GDM1 (cell line): ENCODE measurements around the gene CFAP91.

Experiments
- DNase-seq: peaks from one replicate; lab custom pipeline; 2025; lab: John Stamatoyannopoulos, UW

The CFAP91 gene

DNA sequence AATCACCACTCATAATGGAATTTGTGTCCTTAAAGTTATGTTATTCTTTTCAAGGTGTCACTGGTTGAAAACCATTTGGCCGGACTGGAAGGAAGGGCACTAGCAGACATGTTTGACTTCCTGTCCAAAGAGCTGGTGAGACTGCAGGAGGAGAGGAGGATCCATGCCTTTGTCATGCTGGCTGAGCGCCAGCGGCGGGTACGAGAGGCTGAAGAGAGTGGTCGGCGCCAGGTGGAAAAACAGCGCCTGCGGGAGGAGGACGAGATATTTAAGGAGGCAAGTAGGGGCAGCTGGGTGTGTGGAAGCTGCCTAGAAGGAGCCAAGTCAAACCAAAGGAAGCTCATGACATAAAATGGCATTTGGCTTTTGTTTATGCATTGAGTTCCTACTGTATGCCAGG is 41.1 kb downstream of the CFAP91 start:
- DNase-seq, result no peak

DNA sequence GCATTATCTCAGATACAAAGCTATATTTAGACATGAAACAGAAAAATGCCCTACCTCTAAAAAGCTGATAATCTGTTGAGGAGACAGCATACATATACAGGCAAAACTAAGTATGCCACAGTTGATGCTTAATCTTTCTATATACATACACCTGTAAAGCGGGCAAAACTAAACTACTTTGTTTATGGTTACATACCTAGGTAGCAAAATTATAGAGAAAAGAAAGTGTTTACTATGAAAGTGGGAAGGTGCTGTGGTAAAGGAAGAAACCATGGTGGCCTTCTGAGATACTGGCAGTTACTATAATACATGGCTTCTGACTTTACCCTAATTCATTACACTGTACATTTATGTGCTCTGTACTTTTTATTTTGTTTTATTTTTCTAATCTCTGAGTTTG is 43.1 kb downstream of the CFAP91 start:
- no peak for DNase-seq

DNA sequence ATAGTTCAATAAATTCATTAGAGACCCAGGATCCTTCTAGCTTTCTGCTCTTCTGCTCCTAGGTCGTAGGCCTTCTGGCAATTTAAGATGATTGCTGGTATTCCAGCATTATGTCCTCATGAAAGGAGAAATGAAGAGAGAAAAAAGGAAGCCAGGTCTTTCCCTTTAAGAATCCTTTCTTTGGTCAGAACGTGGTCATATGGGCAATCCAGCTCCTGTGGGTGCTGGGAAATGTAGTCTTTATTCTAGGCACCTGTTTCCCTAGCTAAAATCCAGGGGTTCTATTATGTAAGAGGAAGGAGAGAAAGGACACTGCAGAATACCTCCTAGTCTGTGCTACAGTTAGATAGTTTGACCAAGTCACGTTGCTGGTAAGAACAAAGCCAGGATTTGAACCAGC is 43.6 kb downstream of the CFAP91 start:
- no peak for DNase-seq

DNA sequence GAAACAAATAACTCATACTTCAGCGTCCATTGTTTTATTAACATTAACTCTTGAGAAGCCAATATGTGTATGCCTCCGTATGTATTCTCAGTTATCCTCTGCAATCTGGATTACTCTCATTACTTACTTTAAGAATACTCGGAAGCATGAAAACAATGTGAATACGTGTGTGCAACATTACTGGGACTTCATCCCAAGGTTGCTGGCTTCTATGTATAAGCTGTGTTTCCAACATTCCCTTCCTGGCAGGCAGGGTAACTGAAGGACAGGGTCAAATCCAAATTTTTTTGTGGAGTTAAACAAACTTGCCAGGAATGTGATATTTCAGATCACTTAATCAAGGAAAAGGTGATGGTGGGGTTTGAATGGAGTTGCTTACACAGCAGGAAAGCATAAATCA is 44.5 kb downstream of the CFAP91 start:
- DNase-seq, result no peak

DNA sequence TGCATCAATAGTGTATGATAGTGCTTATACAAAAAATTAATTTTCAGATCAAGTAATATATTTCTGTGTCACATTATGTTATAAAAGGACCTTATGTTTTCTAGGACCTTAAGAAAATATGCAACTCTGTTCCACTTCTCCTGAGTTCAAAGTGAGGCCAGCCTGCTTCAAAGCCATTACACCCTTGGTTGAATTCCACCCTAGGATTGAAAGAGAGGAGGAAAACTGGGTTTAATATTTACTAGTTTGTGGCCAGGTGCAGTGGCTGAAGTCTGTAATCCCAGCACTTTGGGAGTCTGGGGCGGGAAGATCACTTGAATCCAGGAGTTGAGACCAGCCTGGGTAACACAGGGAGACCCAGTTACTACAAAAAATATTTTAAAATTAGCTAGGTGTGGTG is 46.2 kb downstream of the CFAP91 start:
- no peak for DNase-seq

DNA sequence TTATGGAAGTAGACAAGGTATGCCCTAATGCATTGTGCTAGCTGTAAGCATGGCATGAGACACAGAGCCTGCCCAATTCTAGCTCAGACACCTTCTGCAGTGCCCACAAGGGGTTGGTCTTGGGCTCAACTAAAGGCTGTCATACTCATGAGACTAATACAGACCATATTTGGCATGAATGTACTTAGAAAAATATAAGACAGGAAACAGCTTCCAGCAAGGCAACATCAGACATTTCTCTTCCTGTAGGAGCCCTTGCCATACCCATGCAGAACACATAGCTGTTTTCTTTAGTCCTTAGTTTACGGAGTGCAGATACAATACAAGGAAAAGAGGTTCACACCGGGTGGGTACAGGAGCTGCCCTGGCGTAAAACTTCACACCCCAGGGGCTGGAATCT is 48.6 kb downstream of the CFAP91 start:
- DNase-seq, result no peak
